ENCODE measurements around the gene MEGF10.

MEGF10 gene

GRCh38 chr5:127406326-127407121, 115.9 kb downstream of the MEGF10 start:
- DNase-seq (ENCODE audit: low read depth), result no peak
- no peak overlapping the region for H3K4me3 ChIP-seq (replicated peaks; ENCODE audit: low read depth, low read length)
- no peak for TF ChIP-seq CTCF (IDR thresholded peaks at IDR 0.05; ENCODE audit: low read length, missing control alignments)

GRCh38 chr5:127409246-127409917, 118.8 kb downstream of the MEGF10 start:
- H3K4me3 ChIP-seq (replicated peaks; ENCODE audit: low read depth, low read length), result no peak overlapping the region
- no peak for TF ChIP-seq CTCF (IDR thresholded peaks at IDR 0.05; ENCODE audit: low read length, missing control alignments)
- DNase-seq (ENCODE audit: low read depth), result no peak

- H3K4me3 ChIP-seq (replicated peaks; ENCODE audit: low read depth, low read length), result no peak overlapping the region
- TF ChIP-seq CTCF (IDR thresholded peaks at IDR 0.05; ENCODE audit: low read length, missing control alignments), result no peak
- no peak for DNase-seq (ENCODE audit: low read depth)
These were observed 119.5 kb downstream of the MEGF10 start for GRCh38 chr5:127409921-127410675.

GRCh38 chr5:127410959-127411358, 120.4 kb downstream of the MEGF10 start:
- no peak for DNase-seq (ENCODE audit: low read depth)
- no peak for TF ChIP-seq CTCF (IDR thresholded peaks at IDR 0.05; ENCODE audit: low read length, missing control alignments)

GRCh38 chr5:127411381-127411780, 120.8 kb downstream of the MEGF10 start:
- DNase-seq (ENCODE audit: low read depth), result no peak
- no peak overlapping the region for H3K4me3 ChIP-seq (replicated peaks; ENCODE audit: low read depth, low read length)
- TF ChIP-seq CTCF (IDR thresholded peaks at IDR 0.05; ENCODE audit: low read length, missing control alignments), result no peak

More at GRCh38 chr5:127410959-127411358, 120.4 kb downstream of the MEGF10 start:
- H3K4me3 ChIP-seq (replicated peaks; ENCODE audit: low read depth, low read length), result no peak overlapping the region

GRCh38 chr5:127412698-127413097, 122.1 kb downstream of the MEGF10 start:
- H3K4me3 ChIP-seq (replicated peaks; ENCODE audit: low read depth, low read length), result no peak overlapping the region
- no peak for DNase-seq (ENCODE audit: low read depth)
- no peak for TF ChIP-seq CTCF (IDR thresholded peaks at IDR 0.05; ENCODE audit: low read length, missing control alignments)
